ENCODE results near the gene EFCAB11. TPM values are rescaled to one million over a fixed set of nuclear protein-coding genes. Genes with fewer than 3 reads are reported as not detected.

Gene EFCAB11
- polyA plus RNA-seq, 4 donors = 14.8 to 20.8 (median 18.0) TPM

- DNase-seq (ENCODE audit: low read depth in 4 of 4, low spot score in 2 of 4) = no peak
Observed at GRCh38 chr14:89779707-89780106, 174.8 kb downstream of the EFCAB11 start.

- no peak for DNase-seq (ENCODE audit: low read depth in 4 of 4, low spot score in 2 of 4)
Observed at GRCh38 chr14:89775946-89776345, 178.6 kb downstream of the EFCAB11 start.

- DNase-seq (ENCODE audit: low read depth in 4 of 4, low spot score in 2 of 4) = no peak
Observed at GRCh38 chr14:89775151-89775550, 179.4 kb downstream of the EFCAB11 start.

GRCh38 chr14:89773644-89774316, 180.8 kb downstream of the EFCAB11 start:
- no peak for DNase-seq (ENCODE audit: low read depth in 4 of 4, low spot score in 2 of 4)

GRCh38 chr14:89773151-89773550, 181.4 kb downstream of the EFCAB11 start:
- DNase-seq (ENCODE audit: low read depth in 4 of 4, low spot score in 2 of 4) = no peak

GRCh38 chr14:89771251-89771650, 183.3 kb downstream of the EFCAB11 start:
- DNase-seq (ENCODE audit: low read depth in 4 of 4, low spot score in 2 of 4) = no peak

- DNase-seq (ENCODE audit: low read depth in 4 of 4, low spot score in 2 of 4) = no peak
Observed at GRCh38 chr14:89767861-89768268, 186.7 kb downstream of the EFCAB11 start.

GRCh38 chr14:89767131-89767530, 187.4 kb downstream of the EFCAB11 start:
- DNase-seq (ENCODE audit: low read depth in 4 of 4, low spot score in 2 of 4) = no peak

- no peak for DNase-seq (ENCODE audit: low read depth in 4 of 4, low spot score in 2 of 4)
Observed at GRCh38 chr14:89765346-89765745, 189.2 kb downstream of the EFCAB11 start.

- DNase-seq (ENCODE audit: low read depth in 4 of 4, low spot score in 2 of 4) = no peak
Observed at GRCh38 chr14:89760086-89760485, 194.4 kb downstream of the EFCAB11 start.

GRCh38 chr14:89757313-89757939, 197.1 kb downstream of the EFCAB11 start:
- DNase-seq (ENCODE audit: low read depth in 4 of 4, low spot score in 2 of 4) = no peak

GRCh38 chr14:89755816-89756215, 198.7 kb downstream of the EFCAB11 start:
- no peak for DNase-seq (ENCODE audit: low read depth in 4 of 4, low spot score in 2 of 4)

GRCh38 chr14:89753828-89754412, 200.6 kb downstream of the EFCAB11 start:
- no peak for DNase-seq (ENCODE audit: low read depth in 4 of 4, low spot score in 2 of 4)

GRCh38 chr14:89750908-89751392, 203.6 kb downstream of the EFCAB11 start:
- no peak for DNase-seq (ENCODE audit: low read depth in 4 of 4, low spot score in 2 of 4)

GRCh38 chr14:89750281-89750755, 204.2 kb downstream of the EFCAB11 start:
- DNase-seq (ENCODE audit: low read depth in 4 of 4, low spot score in 2 of 4) = no peak

GRCh38 chr14:89748004-89748403, 206.5 kb downstream of the EFCAB11 start:
- DNase-seq (ENCODE audit: low read depth in 4 of 4, low spot score in 2 of 4) = no peak

- no peak for DNase-seq (ENCODE audit: low read depth in 4 of 4, low spot score in 2 of 4)
Observed at GRCh38 chr14:89747126-89747525, 207.4 kb downstream of the EFCAB11 start.

GRCh38 chr14:89746654-89747053, 207.9 kb downstream of the EFCAB11 start:
- no peak for DNase-seq (ENCODE audit: low read depth in 4 of 4, low spot score in 2 of 4)

GRCh38 chr14:89746135-89746534, 208.4 kb downstream of the EFCAB11 start:
- DNase-seq (ENCODE audit: low read depth in 4 of 4, low spot score in 2 of 4) = no peak

All from left renal cortex interstitium (tissue), 4 donors.